Keratinocyte (primary cell): Measurements from ENCODE around the gene DNAJC5G.

ENCODE experiments used
- CTCF ChIP-seq, 3 experiments: IDR thresholded peaks in 1 of 3; conservative IDR thresholded peaks in 1 of 3; optimal IDR thresholded peaks in 1 of 3; 2 replicates in 2 of 3; 3 replicates in 1 of 3; pipeline versions ENCODE3 to v1.5.1; 2011; ENCODE audit warnings: low read length in 3 of 3, mild to moderate bottlenecking in 3 of 3, moderate library complexity in 2 of 3, control low read depth in 1 of 3, inconsistent platforms in 1 of 3; ENCODE audit not compliant: insufficient read depth in 2 of 3; ENCODE audit errors: extremely low read depth in 1 of 3
- EZH2 ChIP-seq: IDR thresholded peaks from one replicate; pipeline ENCODE4 v1.6.1; 2012; ENCODE audit warnings: inconsistent platforms, mild to moderate bottlenecking, low read length, moderate library complexity

- TF ChIP-seq CTCF (optimal IDR thresholded peaks at IDR 0.05 in 1 of 3, IDR thresholded peaks at IDR 0.05 in 1 of 3, conservative IDR thresholded peaks at IDR 0.05 in 1 of 3; ENCODE audit: extremely low read depth in 1 of 3, insufficient read depth in 2 of 3, low read length in 3 of 3) (no peak), EZH2 (no peak)
Observed at GRCh38 chr2:27233341-27233740, 41.9 kb upstream of the DNAJC5G start.
